Activated CD8-positive, alpha-beta memory T cell treated with anti-CD3 and anti-CD28 coated beads for 36 hours (primary cell): Measurements from ENCODE around the gene SCLY. TPM values are rescaled to one million over a fixed set of nuclear protein-coding genes. Genes with fewer than 3 reads are reported as not detected.
"Not testable (repeated sequence)": the region's sequence is repeated elsewhere in the genome, so short reads cannot be mapped to it uniquely, and the experiment has no call there.

Experiments used
- CTCF ChIA-PET: fragments of 350-600 bp; sonication (Branson Sonifier 250); formaldehyde crosslinking; loops from one replicate; lab custom pipeline; 2021; ENCODE audit warnings: antibody characterized with exemption; lab: Charles Lee
- POLR2A ChIA-PET: fragments of 350-600 bp; sonication (Branson Sonifier 250); formaldehyde crosslinking; loops from one replicate; lab custom pipeline; 2021; ENCODE audit warnings: antibody characterized with exemption; lab: Charles Lee
- total RNA-seq, 2 experiments: library from RNA; stranded (reverse); gene quantifications; one replicate each; pipeline ENCODE4 v1.2.3, GENCODE V29; 2021

The SCLY gene
- total RNA-seq, 2 experiments from 2014 or later = 87.1 to 88.0 TPM

DNA sequence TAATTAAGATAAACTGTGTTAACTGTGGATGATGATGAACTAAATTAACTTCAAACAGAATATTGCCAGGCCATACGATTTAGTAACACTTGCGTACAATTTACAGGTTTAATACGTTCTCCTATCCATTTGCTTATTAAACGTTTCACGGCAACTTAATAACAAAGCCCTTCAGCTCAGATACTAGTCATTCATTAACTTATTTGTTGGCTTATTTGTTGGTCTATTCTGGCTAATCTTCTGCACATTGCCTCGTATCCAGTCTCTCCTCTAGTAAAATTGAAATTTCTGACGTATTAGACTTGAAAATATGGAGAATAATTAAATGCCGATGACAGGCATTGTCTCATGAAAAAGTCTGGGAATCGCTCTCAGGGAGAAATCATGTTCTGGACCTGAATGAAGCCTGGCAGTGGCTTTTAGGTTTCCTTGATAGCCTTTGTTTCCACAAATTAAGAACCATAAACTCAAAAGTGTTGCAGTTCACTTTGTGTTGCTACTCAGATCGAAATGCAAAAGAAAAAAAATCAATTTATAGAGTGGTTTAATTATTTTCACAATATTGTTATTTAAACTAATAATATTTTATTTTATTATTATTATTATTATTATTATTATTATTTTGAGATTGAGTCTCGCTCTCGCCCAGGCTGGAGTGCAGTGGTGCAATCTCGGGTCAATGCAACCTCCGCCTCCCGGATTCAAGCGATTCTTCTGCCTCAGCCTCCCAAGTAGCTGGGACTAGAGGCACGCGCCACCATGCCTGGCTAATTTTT is 4.5 kb downstream of the SCLY start:
- POLR2A ChIA-PET = no interaction called here
- CTCF ChIA-PET = no interaction called here

GRCh38 chr2:238066218-238066617 is 5.4 kb downstream of the SCLY start:
- ChIA-PET CTCF (no interaction called here), POLR2A (no interaction called here)

DNA sequence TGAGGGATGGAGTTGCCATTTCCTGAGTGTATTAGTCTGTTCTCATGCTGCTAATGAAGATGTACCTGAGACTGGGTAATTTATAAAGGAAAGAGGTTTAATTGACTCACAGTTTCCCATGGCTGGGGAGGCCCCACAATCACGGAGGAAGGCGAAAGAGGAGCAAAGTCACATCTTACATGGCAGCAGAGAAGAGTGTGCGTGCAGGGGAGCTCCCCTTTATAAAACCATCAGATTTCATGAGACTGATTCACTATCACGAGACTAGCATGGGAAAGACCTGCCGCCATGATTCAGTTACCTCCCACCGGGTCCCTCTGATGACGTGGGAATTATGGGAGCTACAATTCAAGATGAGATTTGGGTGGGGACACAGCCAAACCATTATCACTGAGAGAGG is 5.9 kb downstream of the SCLY start:
- POLR2A ChIA-PET, CTCF ChIA-PET: not testable (repeated sequence)

DNA sequence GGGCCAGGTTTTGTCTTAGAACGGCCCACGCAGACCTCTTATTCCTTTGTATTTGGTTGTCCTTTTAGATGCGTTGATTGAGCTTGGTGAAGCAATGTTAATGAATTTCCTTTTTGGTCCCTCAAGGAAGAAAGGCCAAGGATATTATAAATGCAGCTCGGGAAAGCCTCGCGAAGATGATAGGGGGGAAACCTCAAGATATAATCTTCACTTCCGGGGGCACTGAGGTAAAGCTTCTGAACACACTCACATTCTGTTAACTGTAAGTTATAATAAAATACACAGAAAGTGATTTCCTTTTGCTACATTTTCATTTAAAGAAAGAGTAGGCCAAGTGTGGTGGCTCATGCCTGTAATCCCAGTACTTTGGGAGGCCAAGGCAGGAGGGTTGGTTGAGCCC is 7.1 kb downstream of the SCLY start:
- CTCF ChIA-PET = no interaction called here

GRCh38 chr2:238069021-238069709 is 8.4 kb downstream of the SCLY start:
- ChIA-PET CTCF (no interaction called here), POLR2A (no interaction called here)

More for the DNA sequence above, 7.1 kb downstream of the SCLY start:
- POLR2A ChIA-PET = no interaction called here

- ChIA-PET POLR2A (no interaction called here), CTCF (no interaction called here)
Observed at GRCh38 chr2:238069877-238070276, 9.1 kb downstream of the SCLY start.

DNA sequence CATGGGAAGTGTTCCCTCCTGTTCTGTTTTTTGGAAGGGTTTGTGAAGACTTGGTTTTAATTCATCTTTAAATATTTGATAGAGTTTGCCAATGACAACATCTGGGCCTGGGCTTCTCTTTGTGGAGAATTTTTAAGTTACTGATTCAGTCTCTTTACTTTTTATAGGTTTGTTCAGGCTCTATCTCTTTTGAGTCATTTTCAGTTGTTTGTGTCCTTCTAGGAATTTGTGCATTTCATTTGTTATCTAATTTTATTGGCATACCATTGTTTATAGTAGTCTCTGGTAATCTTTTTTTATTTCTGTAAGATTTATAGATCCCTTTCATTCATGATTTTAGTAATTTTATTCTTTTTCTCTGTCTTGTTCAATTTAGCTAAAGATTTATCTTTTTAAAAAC is 14.6 kb downstream of the SCLY start:
- ChIA-PET CTCF (interaction anchor here (0.7 kb wide), 2 partner anchors 100 to 315 kb away, joined by 3 to 4 read pairs; no protein-coding TSS in a partner anchor), POLR2A (no interaction called here)

GRCh38 chr2:238077292-238077691 is 16.5 kb downstream of the SCLY start:
- CTCF ChIA-PET = no interaction called here
- POLR2A ChIA-PET = no interaction called here

DNA sequence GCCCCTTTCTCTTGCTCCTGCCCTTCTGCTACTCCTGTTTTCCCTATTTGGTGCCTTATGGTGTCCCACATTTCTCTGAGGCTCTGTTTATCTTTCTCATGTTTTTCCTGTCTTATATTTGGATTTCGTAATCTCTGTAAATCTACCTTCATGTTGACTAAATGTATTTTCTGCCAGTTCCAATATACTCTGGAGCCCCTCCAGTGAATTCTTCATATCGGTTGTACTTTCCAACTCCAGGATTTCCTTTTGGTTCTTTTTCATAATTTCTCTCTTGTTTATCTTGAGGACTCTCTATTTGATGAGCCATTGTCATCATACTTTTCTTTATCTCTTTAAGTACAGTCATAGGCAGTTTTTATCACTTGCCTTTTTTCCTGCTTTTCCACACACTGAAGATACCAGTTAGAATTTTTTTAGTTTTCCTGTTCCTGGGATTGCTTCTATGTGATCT is 19.1 kb downstream of the SCLY start:
- POLR2A ChIA-PET = no interaction called here

GRCh38 chr2:238080518-238080917 is 19.7 kb downstream of the SCLY start:
- ChIA-PET CTCF (interaction anchor here (1.0 kb wide), 1 partner anchor 123 kb away, joined by 3 read pairs; no protein-coding TSS in a partner anchor), POLR2A (no interaction called here)

More for the DNA sequence above, 19.1 kb downstream of the SCLY start:
- CTCF ChIA-PET = no interaction called here

DNA sequence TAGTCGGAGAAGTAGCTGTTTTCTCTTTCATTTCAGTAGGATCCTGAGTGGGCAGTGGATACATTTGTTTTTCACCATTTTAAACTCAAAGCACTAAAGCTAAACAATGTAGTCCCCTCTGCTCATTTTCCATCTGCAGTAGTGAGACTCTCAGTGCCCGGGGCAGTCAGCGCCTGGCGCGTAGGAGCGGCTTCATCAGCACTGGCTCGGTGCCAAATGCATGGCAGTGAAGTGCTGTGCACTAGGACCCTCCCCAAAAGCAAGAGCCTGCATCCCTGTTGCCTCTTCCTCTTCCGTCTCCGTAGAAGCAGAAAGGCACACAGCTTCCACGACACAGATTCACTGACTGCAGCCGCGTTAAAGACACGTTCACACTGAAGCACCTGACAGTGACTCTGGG is 20.3 kb downstream of the SCLY start:
- ChIA-PET POLR2A (no interaction called here), CTCF (interaction anchor here (1.0 kb wide), 1 partner anchor 124 kb away, joined by 3 read pairs; no protein-coding TSS in a partner anchor)

DNA sequence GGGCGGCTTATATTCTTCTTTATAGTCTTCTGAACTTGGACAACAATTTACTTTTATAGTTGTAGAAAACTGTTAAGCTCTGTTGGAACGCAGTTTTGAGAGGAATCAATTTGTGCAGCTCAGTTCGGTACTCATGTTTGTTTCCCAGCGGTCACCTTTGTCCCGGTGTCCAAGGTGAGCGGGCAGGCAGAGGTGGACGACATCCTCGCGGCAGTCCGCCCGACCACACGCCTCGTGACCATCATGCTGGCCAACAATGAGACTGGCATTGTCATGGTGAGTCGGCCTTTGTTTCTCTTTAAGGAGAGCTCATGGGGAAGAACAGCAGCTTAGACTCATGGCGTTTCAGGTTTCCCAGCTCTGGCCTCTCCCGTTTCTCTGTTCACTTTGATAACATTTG is 20.8 kb downstream of the SCLY start:
- POLR2A ChIA-PET = no interaction called here
- CTCF ChIA-PET = no interaction called here

DNA sequence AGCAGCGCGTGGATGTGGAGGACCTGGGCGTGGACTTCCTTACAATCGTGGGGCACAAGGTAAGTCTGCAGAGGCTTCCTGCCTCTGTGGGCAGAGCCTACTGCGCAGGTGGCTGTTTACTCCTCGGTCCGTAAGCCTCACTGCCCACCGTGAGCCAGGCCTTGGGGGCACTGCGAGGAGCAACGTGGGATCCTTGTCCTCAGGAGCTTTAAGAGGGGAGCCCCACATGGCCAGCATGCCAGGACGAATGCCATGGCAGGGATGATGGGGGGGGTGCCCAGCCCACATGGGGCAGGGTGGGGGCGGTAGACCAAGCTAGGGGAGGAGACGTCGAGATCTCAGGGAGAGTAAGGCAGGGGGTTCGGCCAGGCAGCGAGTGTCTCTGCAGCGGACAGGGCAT is 21.4 kb downstream of the SCLY start:
- CTCF ChIA-PET = no interaction called here

GRCh38 chr2:238082827-238083226 is 22.0 kb downstream of the SCLY start:
- POLR2A ChIA-PET = no interaction called here
- CTCF ChIA-PET = no interaction called here

More for the DNA sequence above, 21.4 kb downstream of the SCLY start:
- POLR2A ChIA-PET = no interaction called here

- CTCF ChIA-PET = no interaction called here
- POLR2A ChIA-PET = no interaction called here
Observed at GRCh38 chr2:238083919-238084318, 23.1 kb downstream of the SCLY start.

- CTCF ChIA-PET = no interaction called here
- POLR2A ChIA-PET = interaction anchor here (0.7 kb wide), 1 partner anchor 24 kb away, joined by 3 read pairs; no protein-coding TSS in a partner anchor
Observed at GRCh38 chr2:238084761-238085160, 24.0 kb downstream of the SCLY start.

DNA sequence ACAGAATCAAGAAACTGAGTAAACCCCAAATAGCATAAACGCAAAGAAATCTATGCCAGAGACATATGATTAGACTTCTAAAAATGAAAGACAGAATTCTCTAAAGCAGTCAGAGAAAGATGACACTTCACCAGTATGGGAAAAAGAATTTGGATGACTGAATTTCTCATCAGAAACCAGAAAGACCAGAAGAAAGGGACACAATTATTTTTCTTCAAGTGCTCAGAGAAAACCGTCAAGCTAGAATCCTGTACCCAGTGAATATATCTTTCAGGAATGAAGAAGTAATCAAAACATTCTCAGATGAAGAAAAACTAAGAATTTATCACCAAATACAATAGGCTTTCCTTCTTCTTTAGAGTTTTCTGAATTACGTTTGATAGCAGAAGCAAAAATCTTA is 25.1 kb downstream of the SCLY start:
- POLR2A ChIA-PET = interaction anchor here (0.6 kb wide), 1 partner anchor 171 kb away, joined by 3 read pairs; no protein-coding TSS in a partner anchor
- CTCF ChIA-PET = no interaction called here

- ChIA-PET POLR2A (interaction anchor here (0.6 kb wide), 1 partner anchor 178 kb away, joined by 5 read pairs; no protein-coding TSS in a partner anchor), CTCF (no interaction called here)
Observed at GRCh38 chr2:238087211-238087610, 26.4 kb downstream of the SCLY start.

GRCh38 chr2:238090887-238091286 is 30.1 kb downstream of the SCLY start:
- ChIA-PET POLR2A (no interaction called here), CTCF (no interaction called here)

DNA sequence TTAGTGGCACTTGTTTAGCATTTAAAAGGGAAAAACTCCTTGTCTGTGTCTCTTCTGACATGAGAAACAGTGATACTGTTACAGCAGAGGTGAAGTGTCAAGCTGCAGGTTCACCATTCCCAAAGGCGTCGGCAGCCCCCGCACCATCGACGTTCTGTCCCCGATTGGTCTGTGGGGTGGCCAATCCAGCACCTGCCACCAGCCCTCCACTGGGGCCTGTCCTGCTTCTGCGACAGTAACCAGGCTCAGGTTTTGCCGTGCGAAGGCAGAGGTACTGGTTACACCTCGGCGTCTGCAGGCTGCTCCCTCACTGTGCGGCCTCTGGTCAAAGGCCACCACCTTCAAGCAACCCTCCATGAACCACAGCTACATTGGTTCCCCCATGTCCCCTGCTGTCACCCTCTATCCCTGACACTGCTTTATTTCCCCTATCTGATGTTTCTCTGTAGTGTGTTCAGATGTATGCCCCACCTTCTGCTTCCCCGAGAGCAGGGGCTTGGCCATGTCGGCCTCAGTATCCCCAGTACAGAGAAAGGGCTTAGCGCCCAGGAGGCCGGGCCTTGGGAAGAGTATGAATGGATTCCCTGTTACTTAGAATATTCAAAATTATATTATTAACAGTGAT is 30.7 kb downstream of the SCLY start:
- CTCF ChIA-PET = no interaction called here
- POLR2A ChIA-PET = no interaction called here
